Measurements from ENCODE around the gene FNDC3B. TPM values are rescaled to one million over a fixed set of nuclear protein-coding genes. Genes with fewer than 3 reads are reported as not detected.

The FNDC3B gene
- total RNA-seq, 1 donor from 2014 or later = 160 TPM

GRCh38 chr3:172332256-172333041 is 293.1 kb downstream of the FNDC3B start:
- H3K27me3 ChIP-seq = no peaks in the 10 kb centered on the region
- no peaks in the 10 kb centered on the region for H3K4me1 ChIP-seq
- ATAC-seq (peak; percentile 95), DNase-seq (no peak)
- H3K36me3 ChIP-seq = peaks cover 84% of the 10 kb centered on the region
- no peak overlapping the region for H3K27ac ChIP-seq
- no peak overlapping the region for H3K4me3 ChIP-seq
- no peaks in the 10 kb centered on the region for H3K9me3 ChIP-seq
- TF ChIP-seq, protein P1, sequence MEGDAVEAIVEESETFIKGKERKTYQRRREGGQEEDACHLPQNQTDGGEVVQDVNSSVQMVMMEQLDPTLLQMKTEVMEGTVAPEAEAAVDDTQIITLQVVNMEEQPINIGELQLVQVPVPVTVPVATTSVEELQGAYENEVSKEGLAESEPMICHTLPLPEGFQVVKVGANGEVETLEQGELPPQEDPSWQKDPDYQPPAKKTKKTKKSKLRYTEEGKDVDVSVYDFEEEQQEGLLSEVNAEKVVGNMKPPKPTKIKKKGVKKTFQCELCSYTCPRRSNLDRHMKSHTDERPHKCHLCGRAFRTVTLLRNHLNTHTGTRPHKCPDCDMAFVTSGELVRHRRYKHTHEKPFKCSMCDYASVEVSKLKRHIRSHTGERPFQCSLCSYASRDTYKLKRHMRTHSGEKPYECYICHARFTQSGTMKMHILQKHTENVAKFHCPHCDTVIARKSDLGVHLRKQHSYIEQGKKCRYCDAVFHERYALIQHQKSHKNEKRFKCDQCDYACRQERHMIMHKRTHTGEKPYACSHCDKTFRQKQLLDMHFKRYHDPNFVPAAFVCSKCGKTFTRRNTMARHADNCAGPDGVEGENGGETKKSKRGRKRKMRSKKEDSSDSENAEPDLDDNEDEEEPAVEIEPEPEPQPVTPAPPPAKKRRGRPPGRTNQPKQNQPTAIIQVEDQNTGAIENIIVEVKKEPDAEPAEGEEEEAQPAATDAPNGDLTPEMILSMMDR (IDR thresholded peaks at IDR 0.05) = peak; percentile 93
- intact Hi-C loops (cut with DNase I) = no loop called here

DNA sequence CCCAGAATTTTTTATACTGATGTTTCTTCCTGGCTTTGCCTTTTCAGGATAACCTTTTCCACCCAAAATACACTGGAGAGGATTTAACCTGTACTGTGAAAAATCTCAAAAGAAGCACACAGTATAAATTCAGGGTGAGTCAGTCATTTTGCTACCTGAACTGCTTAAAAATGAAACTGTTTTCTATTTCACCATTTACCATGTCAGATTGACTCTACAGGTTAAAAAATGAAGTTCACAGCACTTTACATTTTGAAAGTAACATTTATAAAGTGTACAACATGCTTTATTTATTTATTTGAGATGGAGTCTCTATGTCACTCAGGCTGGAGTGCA is 293.6 kb downstream of the FNDC3B start:
- Histone ChIP-seq H3K27me3 (no peaks in the 10 kb centered on the region), H3K27ac (no peak overlapping the region), H3K4me1 (no peaks in the 10 kb centered on the region), H3K4me3 (no peak overlapping the region), H3K9me3 (no peaks in the 10 kb centered on the region), H3K36me3 (peaks cover 87% of the 10 kb centered on the region)
- intact Hi-C loops (cut with DNase I) = no loop called here
- TF ChIP-seq, protein P1 (IDR thresholded peaks at IDR 0.05) = no peak
- ATAC-seq (no peak), DNase-seq (no peak)

DNA sequence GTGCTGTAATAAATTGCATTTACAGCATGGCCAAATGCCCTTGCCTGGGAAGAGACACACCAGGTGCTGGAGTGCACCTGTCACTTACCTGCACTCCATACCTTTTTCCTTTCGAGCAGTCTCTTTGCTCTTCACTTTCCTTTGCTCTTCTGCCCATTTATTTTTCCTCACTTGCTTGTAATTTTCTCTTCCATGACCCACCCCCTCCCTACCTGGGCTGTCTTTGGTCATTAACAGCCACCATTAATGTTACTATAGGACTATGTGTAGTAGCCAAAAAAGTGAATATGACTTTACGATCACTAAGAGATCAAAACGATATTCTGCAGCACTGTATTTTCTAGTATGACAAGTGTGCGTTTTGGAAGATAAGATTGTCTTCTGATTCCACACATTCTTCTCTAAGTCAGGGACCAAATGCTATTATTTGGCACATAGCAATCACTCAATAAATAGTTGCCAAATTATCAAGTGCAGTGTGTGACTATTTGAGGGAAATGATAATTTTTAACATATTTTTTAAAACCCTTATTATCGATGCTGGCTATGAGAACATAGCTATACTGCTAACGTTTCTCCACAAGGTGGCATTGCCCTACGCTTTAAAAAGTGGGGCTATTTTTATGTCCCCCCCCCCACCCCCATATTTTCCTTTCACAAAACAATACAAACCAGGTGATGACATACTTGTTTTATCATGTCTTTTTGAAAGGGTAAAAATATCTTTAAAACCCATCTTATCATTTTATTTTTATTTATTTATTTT is 294.5 kb downstream of the FNDC3B start:
- H3K27me3 ChIP-seq = no peaks in the 10 kb centered on the region
- H3K4me3 ChIP-seq = no peak overlapping the region
- H3K4me1 ChIP-seq = no peaks in the 10 kb centered on the region
- ATAC-seq (no peak), DNase-seq (no peak)
- TF ChIP-seq, protein P1 (IDR thresholded peaks at IDR 0.05) = no peak
- no peak overlapping the region for H3K27ac ChIP-seq
- H3K36me3 ChIP-seq = peaks cover 92% of the 10 kb centered on the region
- intact Hi-C loops (cut with DNase I) = no loop called here
- no peaks in the 10 kb centered on the region for H3K9me3 ChIP-seq

DNA sequence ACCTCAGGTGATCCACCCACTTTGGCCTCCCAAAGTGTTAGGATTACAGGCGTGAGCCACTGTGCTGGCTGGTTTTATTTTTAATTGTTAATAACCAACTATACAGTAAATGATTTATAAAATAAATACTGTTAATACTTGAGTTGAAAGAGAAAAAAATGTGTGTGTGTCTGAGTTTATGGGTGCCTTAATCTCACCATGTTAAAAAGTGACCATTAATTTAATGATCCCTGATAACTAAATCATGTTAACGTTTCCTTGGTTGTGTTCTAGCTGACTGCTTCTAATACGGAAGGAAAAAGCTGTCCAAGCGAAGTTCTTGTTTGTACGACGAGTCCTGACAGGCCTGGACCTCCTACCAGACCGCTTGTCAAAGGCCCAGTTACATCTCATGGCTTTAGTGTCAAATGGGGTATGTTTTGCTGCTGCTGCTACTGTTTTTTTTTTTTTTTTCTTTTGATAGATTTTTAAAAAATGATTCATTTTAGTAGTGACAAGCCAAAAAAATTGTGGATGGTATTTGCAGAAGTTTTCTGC is 295.4 kb downstream of the FNDC3B start:
- H3K36me3 ChIP-seq = peaks cover 92% of the 10 kb centered on the region
- H3K4me3 ChIP-seq = no peak overlapping the region
- ATAC-seq = no peak
- H3K4me1 ChIP-seq = no peaks in the 10 kb centered on the region
- intact Hi-C loops (cut with DNase I) = no loop called here
- H3K27ac ChIP-seq = no peak overlapping the region
- no peaks in the 10 kb centered on the region for H3K27me3 ChIP-seq
- no peak for DNase-seq
- TF ChIP-seq, protein P1 (IDR thresholded peaks at IDR 0.05) = no peak
- H3K9me3 ChIP-seq = no peaks in the 10 kb centered on the region

DNA sequence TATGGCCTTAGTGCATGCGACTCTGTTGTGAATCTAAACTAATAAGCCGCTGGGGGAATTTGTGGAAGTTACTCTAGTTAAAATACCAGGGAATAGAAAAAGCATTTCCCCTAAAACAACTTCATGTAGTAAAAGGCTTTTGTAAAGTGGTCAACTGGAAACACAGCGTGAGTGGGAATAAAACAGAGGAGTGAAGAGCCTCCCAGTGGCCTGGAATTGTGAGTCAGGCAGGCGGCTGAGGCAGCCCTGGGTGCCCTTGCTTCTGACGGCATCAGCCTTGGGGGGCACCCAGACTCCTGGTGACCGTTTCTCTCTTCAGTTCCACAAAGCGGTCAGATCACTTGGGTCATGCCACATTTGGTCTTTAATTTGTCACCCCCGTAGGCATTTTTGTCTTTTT is 300.5 kb downstream of the FNDC3B start:
- ATAC-seq (no peak), DNase-seq (no peak)
- Histone ChIP-seq H3K27ac (no peak overlapping the region), H3K9me3 (no peaks in the 10 kb centered on the region), H3K27me3 (no peaks in the 10 kb centered on the region), H3K4me1 (no peaks in the 10 kb centered on the region), H3K4me3 (no peak overlapping the region), H3K36me3 (peaks cover 91% of the 10 kb centered on the region)
- TF ChIP-seq, protein P1 (IDR thresholded peaks at IDR 0.05) = no peak
- intact Hi-C loops (cut with DNase I) = no loop called here

Measured in upper lobe of right lung (tissue), 1 donor.